Thoracic aorta (tissue), 2 donors: Measurements from ENCODE around the gene SCAPER. TPM values are rescaled to one million over a fixed set of nuclear protein-coding genes. Genes with fewer than 3 reads are reported as not detected.

Experiments used
- ATAC-seq: fragments of 150-250 bp; one replicate; pipeline ENCODE4 v1.8.0; 2017; ENCODE audit warnings: low read depth; ENCODE audit not compliant: insufficient number of reproducible peaks, low FRiP score
- DNase-seq: peaks from one replicate; pipeline ENCODE4 v3.0.0-alpha.2; 2020; ENCODE audit warnings: low spot score
- H3K27ac ChIP-seq, 2 donors: fragments of 200-600 bp; sonication (generic); 1 replicate in 1 of 2; 2 replicates in 1 of 2; pipeline ENCODE4 v1.5.1; 2016; ENCODE audit warnings: mild to moderate bottlenecking in 2 of 2, moderate library complexity in 2 of 2
- H3K27me3 ChIP-seq: fragments of 200-600 bp; sonication (generic); replicated peaks from 2 replicates; pipeline ENCODE4 v1.6.0; 2016; ENCODE audit warnings: mild to moderate bottlenecking; ENCODE audit not compliant: insufficient read depth
- H3K36me3 ChIP-seq: fragments of 200-600 bp; sonication (generic); one replicate; pipeline ENCODE4 v1.5.1; 2016
- H3K4me1 ChIP-seq, 2 donors: fragments of 200-600 bp; sonication (generic); 1 replicate in 1 of 2; 2 replicates in 1 of 2; pipeline versions ENCODE4 v1.5.1 to v1.6.0; 2016; ENCODE audit warnings: low read depth in 2 of 2, mild to moderate bottlenecking in 1 of 2; ENCODE audit not compliant: control insufficient read depth in 1 of 2
- H3K4me3 ChIP-seq: fragments of 200-600 bp; sonication (generic); 2 replicates; pipeline ENCODE4 v1.5.1; 2016; ENCODE audit warnings: mild to moderate bottlenecking
- H3K9me3 ChIP-seq: fragments of 200-600 bp; sonication (generic); 2 replicates; pipeline ENCODE4 v1.5.1; 2016
- total RNA-seq, 2 donors: library from RNA; depleted of rRNA; stranded (reverse); fragments of >200 nt; gene quantifications; one replicate each; pipeline versions ENCODE4 v1.1.0 to v1.2.3, GENCODE V29; 2016
- TF ChIP-seq, protein P1 (sequence below): fragments of 200-600 bp; sonication (generic); IDR thresholded peaks from one replicate; pipeline ENCODE4 v1.5.1; 2019; ENCODE audit warnings: antibody characterized with exemption

Gene SCAPER
- total RNA-seq, 2 donors from 2014 or later = 29.6 to 65.0 TPM

DNA sequence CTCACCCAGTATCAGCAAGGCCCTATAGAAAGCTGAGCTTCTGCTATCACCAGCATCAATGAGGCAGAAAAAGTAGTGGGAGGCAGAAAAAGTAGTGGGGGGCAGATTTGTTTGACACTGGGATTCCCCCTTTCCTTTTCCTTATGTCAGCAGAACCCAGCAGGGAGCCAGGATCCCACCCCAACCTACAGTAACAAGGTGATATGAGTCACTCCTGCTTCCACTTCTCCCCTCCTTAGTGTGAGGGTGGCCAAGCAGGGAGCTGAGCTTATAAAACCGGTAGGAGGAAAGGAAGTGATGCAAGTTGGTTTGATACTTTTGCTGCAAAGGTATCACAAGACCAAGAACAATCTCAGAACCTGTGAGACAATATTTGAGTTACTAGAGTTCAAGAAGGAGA is 128.7 kb downstream of the SCAPER start:
- Histone ChIP-seq H3K9me3 (peaks cover 3% of the 10 kb centered on the region), H3K4me1 (no peaks in the 10 kb centered on the region), H3K4me3 (no peak overlapping the region), H3K36me3 (no peaks in the 10 kb centered on the region), H3K27ac (no peak overlapping the region), H3K27me3 (no peaks in the 10 kb centered on the region)
- no peak for DNase-seq
- TF ChIP-seq, protein P1, sequence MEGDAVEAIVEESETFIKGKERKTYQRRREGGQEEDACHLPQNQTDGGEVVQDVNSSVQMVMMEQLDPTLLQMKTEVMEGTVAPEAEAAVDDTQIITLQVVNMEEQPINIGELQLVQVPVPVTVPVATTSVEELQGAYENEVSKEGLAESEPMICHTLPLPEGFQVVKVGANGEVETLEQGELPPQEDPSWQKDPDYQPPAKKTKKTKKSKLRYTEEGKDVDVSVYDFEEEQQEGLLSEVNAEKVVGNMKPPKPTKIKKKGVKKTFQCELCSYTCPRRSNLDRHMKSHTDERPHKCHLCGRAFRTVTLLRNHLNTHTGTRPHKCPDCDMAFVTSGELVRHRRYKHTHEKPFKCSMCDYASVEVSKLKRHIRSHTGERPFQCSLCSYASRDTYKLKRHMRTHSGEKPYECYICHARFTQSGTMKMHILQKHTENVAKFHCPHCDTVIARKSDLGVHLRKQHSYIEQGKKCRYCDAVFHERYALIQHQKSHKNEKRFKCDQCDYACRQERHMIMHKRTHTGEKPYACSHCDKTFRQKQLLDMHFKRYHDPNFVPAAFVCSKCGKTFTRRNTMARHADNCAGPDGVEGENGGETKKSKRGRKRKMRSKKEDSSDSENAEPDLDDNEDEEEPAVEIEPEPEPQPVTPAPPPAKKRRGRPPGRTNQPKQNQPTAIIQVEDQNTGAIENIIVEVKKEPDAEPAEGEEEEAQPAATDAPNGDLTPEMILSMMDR = no peak
- no peak for ATAC-seq

DNA sequence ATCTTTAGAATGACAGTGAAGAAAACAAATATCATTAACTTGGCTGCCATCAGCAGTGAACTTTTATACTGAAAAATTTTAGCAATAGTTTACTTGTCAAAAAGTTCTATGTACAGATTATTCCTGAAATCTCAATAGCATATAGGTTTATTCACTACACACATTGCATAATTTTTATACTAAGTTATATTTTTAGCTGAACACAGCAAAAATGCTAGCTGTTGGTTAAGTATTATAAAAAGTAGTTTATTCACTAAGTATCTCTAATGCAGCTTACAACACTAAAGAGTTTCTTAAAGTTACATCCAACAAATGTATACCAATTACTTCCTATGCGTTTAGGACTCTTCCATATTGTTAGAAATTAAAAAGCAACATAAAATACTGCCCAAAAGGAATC is 131.9 kb downstream of the SCAPER start:
- DNase-seq (no peak), ATAC-seq (no peak)
- no peaks in the 10 kb centered on the region for H3K36me3 ChIP-seq
- H3K27me3 ChIP-seq = no peaks in the 10 kb centered on the region
- no peak overlapping the region for H3K4me3 ChIP-seq
- peaks cover 3% of the 10 kb centered on the region for H3K9me3 ChIP-seq
- H3K27ac ChIP-seq = no peak overlapping the region
- TF ChIP-seq, protein P1 = no peak
- H3K4me1 ChIP-seq = no peaks in the 10 kb centered on the region

DNA sequence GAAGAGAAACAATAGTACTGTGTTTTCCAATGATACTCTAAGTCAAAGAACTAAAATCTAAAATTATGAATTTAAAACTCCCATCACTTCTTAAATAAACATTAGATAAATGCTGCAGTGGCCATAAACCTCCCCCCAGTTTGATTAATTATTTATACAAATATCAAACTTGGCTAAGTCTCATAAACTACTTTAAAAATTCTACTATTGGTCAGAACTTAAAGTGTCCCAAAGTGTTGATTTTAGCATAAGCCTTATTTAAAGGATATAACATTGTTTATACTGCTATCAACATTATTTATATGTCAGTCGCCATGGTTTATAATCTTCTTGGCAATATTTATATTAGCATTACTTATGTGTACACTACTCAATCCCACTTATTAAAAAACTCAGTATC is 132.4 kb downstream of the SCAPER start:
- Histone ChIP-seq H3K27me3 (no peaks in the 10 kb centered on the region), H3K27ac (no peak overlapping the region), H3K4me3 (no peak overlapping the region), H3K9me3 (peaks cover 3% of the 10 kb centered on the region), H3K4me1 (no peaks in the 10 kb centered on the region), H3K36me3 (no peaks in the 10 kb centered on the region)
- TF ChIP-seq, protein P1 = no peak
- DNase-seq (no peak), ATAC-seq (no peak)

DNA sequence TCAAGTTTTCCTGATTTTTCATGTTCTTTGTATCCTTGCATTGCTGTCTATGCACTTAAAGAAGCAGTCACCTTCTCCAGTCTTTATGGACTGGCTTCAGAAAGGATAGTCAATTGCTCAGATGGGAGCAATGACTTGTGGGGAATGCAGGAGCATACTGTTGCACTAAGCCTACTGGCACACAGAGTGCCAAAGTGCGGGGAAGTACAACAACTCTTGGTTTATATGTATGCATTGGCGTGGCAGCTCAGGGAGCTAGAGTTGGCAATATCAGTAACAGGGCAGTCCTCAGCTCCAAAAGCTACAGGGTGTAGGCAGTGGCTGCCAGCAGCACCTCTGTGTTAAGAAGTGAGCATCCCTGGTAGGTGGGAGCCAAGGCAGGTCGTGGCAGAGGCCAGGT is 141.1 kb downstream of the SCAPER start:
- ATAC-seq = no peak
- Histone ChIP-seq H3K27me3 (no peaks in the 10 kb centered on the region), H3K27ac (no peak overlapping the region), H3K36me3 (peaks cover 18% of the 10 kb centered on the region), H3K4me1 (no peaks in the 10 kb centered on the region), H3K4me3 (no peak overlapping the region), H3K9me3 (no peaks in the 10 kb centered on the region)
- DNase-seq = no peak
- TF ChIP-seq, protein P1 = no peak

DNA sequence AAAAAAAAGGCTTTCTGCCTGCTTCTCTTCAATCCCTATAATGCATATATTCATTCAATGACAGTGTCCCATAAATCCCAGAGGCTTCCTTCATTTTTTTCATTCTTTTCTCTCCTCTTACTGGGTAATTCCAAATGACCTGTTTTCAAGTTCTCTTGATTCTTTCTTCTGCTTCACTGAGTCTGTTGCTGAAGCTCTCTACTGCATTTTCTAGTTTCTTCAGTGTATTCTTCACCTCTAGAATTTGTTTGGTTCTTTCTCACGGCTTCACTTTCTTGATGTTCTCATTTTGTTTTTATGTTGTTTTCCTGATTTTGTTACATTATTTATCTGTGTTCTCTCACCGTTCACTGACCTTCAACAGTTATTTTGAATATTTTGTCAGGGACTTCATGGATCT is 141.6 kb downstream of the SCAPER start:
- H3K36me3 ChIP-seq = peaks cover 18% of the 10 kb centered on the region

More for the DNA sequence above, 141.6 kb downstream of the SCAPER start:
- Histone ChIP-seq H3K4me1 (no peaks in the 10 kb centered on the region), H3K27me3 (no peaks in the 10 kb centered on the region), H3K9me3 (no peaks in the 10 kb centered on the region), H3K4me3 (no peak overlapping the region), H3K27ac (no peak overlapping the region)
- no peak for DNase-seq
- TF ChIP-seq, protein P1 = no peak
- no peak for ATAC-seq
